NB4 (cell line): ENCODE results near the gene OPN1SW.

Experiments used
- DNase-seq: peaks from one replicate; pipeline ENCODE4 v3.0.0; 2010; ENCODE audit warnings: low read depth
- H3K4me3 ChIP-seq: one replicate; pipeline ENCODE4 v1.5.1; 2011; ENCODE audit warnings: mild to moderate bottlenecking, low read depth, low read length, moderate library complexity
- CTCF ChIP-seq: IDR thresholded peaks from one replicate; pipeline ENCODE4 v1.5.1; 2012; ENCODE audit warnings: low read depth, low read length
- MAX ChIP-seq: IDR thresholded peaks from 2 replicates; pipeline ENCODE4 v1.6.1; 2011; ENCODE audit warnings: low read depth, low read length
- MYC ChIP-seq: IDR thresholded peaks from 2 replicates; pipeline ENCODE4 v1.6.1; 2011; ENCODE audit warnings: low read depth, low read length
- POLR2A ChIP-seq: IDR thresholded peaks from 2 replicates; pipeline ENCODE4 v1.6.1; 2011; ENCODE audit warnings: mild to moderate bottlenecking; ENCODE audit not compliant: insufficient read length; ENCODE audit errors: extremely low read depth

Gene OPN1SW

GRCh38 chr7:128732521-128733277, 42.9 kb downstream of the OPN1SW start:
- no peak for DNase-seq
- H3K4me3 ChIP-seq: no peak overlapping the region
- TF ChIP-seq MYC (no peak), CTCF (no peak), POLR2A (no peak), MAX (no peak)

- TF ChIP-seq POLR2A (no peak), CTCF (no peak), MYC (no peak), MAX (no peak)
- no peak for DNase-seq
- no peak overlapping the region for H3K4me3 ChIP-seq
These were observed 44.4 kb downstream of the OPN1SW start for GRCh38 chr7:128731184-128731583.

- TF ChIP-seq MAX (no peak), MYC (no peak), POLR2A (no peak), CTCF (no peak)
- no peak overlapping the region for H3K4me3 ChIP-seq
- no peak for DNase-seq
These were observed 46.1 kb downstream of the OPN1SW start for GRCh38 chr7:128729494-128729893.

GRCh38 chr7:128728598-128728997, 47.0 kb downstream of the OPN1SW start:
- no peak for TF ChIP-seq POLR2A
- no peak for TF ChIP-seq CTCF
- TF ChIP-seq MAX: no peak
- no peak for TF ChIP-seq MYC
- H3K4me3 ChIP-seq: no peak overlapping the region
- no peak for DNase-seq

- DNase-seq: no peak
- no peak for TF ChIP-seq POLR2A
- no peak for TF ChIP-seq MYC
- no peak for TF ChIP-seq MAX
- TF ChIP-seq CTCF: no peak
- H3K4me3 ChIP-seq: no peak overlapping the region
These were observed 48.4 kb downstream of the OPN1SW start for GRCh38 chr7:128727239-128727638.

GRCh38 chr7:128726737-128727072, 48.9 kb downstream of the OPN1SW start:
- H3K4me3 ChIP-seq: no peak overlapping the region
- DNase-seq: no peak
- TF ChIP-seq CTCF (no peak), POLR2A (no peak), MAX (no peak), MYC (no peak)
